ENCODE data around the gene ALPP. TPM values are rescaled to one million over a fixed set of nuclear protein-coding genes. Genes with fewer than 3 reads are reported as not detected.

Gene ALPP
- total RNA-seq, 2 donors from 2014 or later: not detected

- 5 to 11% methylated on average over 28 to 50 of the region's 50 CpGs for WGBS, 2 experiments (ENCODE audit: insufficient coverage in 1 of 2, insufficient read length in 1 of 2)
- no peak overlapping the region for H3K9ac ChIP-seq (ENCODE audit: extremely low read depth, low read length, poor library complexity, severe bottlenecking)
- H3K4me1 Mint-ChIP-seq: peaks cover 3% of the 10 kb centered on the region
- H3K27ac ChIP-seq (ENCODE audit: low read depth, low read length): no peak overlapping the region
- H3K27ac Mint-ChIP-seq: no peak overlapping the region
- H3K27me3 Mint-ChIP-seq (ENCODE audit: insufficient read depth): peaks cover 88% of the 10 kb centered on the region
- no peaks in the 10 kb centered on the region for H3K36me3 Mint-ChIP-seq (ENCODE audit: low read depth)
- TF ChIP-seq CTCF (conservative IDR thresholded peaks at IDR 0.05): no peak
- peak overlapping the region; percentile 60 for H3K4me3 ChIP-seq (ENCODE audit: low read length)
- no peaks in the 10 kb centered on the region for H3K9me3 Mint-ChIP-seq
- peak overlapping the region; percentile 46 for H3K4me3 Mint-ChIP-seq
- H3K9me3 ChIP-seq (ENCODE audit: control insufficient read depth, low read length): no peaks in the 10 kb centered on the region
- H3K36me3 ChIP-seq (ENCODE audit: control insufficient read depth, insufficient read depth, low read length): no peaks in the 10 kb centered on the region
- H3K27me3 ChIP-seq (ENCODE audit: control insufficient read depth, insufficient read depth, low read length, poor library complexity, severe bottlenecking): peaks cover 83% of the 10 kb centered on the region
- no peaks in the 10 kb centered on the region for H3K4me1 ChIP-seq (ENCODE audit: control insufficient read depth, insufficient read depth, low read length)
- peak; percentile 67 for DNase-seq
Observed at GRCh38 chr2:232387451-232388171, 9.1 kb downstream of the ALPP start.

- no peak overlapping the region for H3K27ac Mint-ChIP-seq
- H3K4me3 ChIP-seq (ENCODE audit: low read length): no peak overlapping the region
Observed at GRCh38 chr2:232388324-232388891, 9.9 kb downstream of the ALPP start.

GRCh38 chr2:232389327-232389726 is 10.8 kb downstream of the ALPP start:
- Histone ChIP-seq H3K9ac (ENCODE audit: extremely low read depth, low read length, poor library complexity, severe bottlenecking) (no peak overlapping the region), H3K27me3 (ENCODE audit: control insufficient read depth, insufficient read depth, low read length, poor library complexity, severe bottlenecking) (peaks cover 75% of the 10 kb centered on the region), H3K4me1 (ENCODE audit: control insufficient read depth, insufficient read depth, low read length) (no peaks in the 10 kb centered on the region), H3K27ac (ENCODE audit: low read depth, low read length) (no peak overlapping the region), H3K4me3 (ENCODE audit: low read length) (no peak overlapping the region), H3K9me3 (ENCODE audit: control insufficient read depth, low read length) (no peaks in the 10 kb centered on the region), H3K36me3 (ENCODE audit: control insufficient read depth, insufficient read depth, low read length) (no peaks in the 10 kb centered on the region)
- TF ChIP-seq CTCF (conservative IDR thresholded peaks at IDR 0.05): no peak
- Mint-ChIP-seq H3K36me3 (ENCODE audit: low read depth) (no peaks in the 10 kb centered on the region), H3K9me3 (no peaks in the 10 kb centered on the region), H3K4me1 (peaks cover 3% of the 10 kb centered on the region), H3K27ac (no peak overlapping the region), H3K4me3 (no peak overlapping the region), H3K27me3 (ENCODE audit: insufficient read depth) (peaks cover 72% of the 10 kb centered on the region)
- no peak for DNase-seq
- 25 to 42% methylated on average over 5 to 6 of the region's 6 CpGs for WGBS, 2 experiments (ENCODE audit: insufficient coverage in 1 of 2, insufficient read length in 1 of 2)

More at GRCh38 chr2:232388324-232388891, 9.9 kb downstream of the ALPP start:
- WGBS, 2 experiments (ENCODE audit: insufficient coverage in 1 of 2, insufficient read length in 1 of 2): 13 to 17% methylated on average over 35 to 42 of the region's 42 CpGs
- no peak overlapping the region for H3K9ac ChIP-seq (ENCODE audit: extremely low read depth, low read length, poor library complexity, severe bottlenecking)
- Mint-ChIP-seq H3K36me3 (ENCODE audit: low read depth) (no peaks in the 10 kb centered on the region), H3K4me1 (peaks cover 3% of the 10 kb centered on the region), H3K9me3 (no peaks in the 10 kb centered on the region), H3K4me3 (peak overlapping the region; percentile 46), H3K27me3 (ENCODE audit: insufficient read depth) (peaks cover 81% of the 10 kb centered on the region)
- peaks cover 83% of the 10 kb centered on the region for H3K27me3 ChIP-seq (ENCODE audit: control insufficient read depth, insufficient read depth, low read length, poor library complexity, severe bottlenecking)
- no peaks in the 10 kb centered on the region for H3K9me3 ChIP-seq (ENCODE audit: control insufficient read depth, low read length)
- DNase-seq: peak; percentile 68
- TF ChIP-seq CTCF (conservative IDR thresholded peaks at IDR 0.05): no peak
- H3K27ac ChIP-seq (ENCODE audit: low read depth, low read length): no peak overlapping the region
- no peaks in the 10 kb centered on the region for H3K36me3 ChIP-seq (ENCODE audit: control insufficient read depth, insufficient read depth, low read length)
- H3K4me1 ChIP-seq (ENCODE audit: control insufficient read depth, insufficient read depth, low read length): no peaks in the 10 kb centered on the region

All from endodermal cell (in vitro differentiated cells).